H1 (cell line): Measurements from ENCODE around the gene CEP250. TPM values are rescaled to one million over a fixed set of nuclear protein-coding genes. Genes with fewer than 3 reads are reported as not detected.

Experiments
- CHD7 ChIP-seq: fragments of 300-600 bp; sonication (generic); IDR thresholded peaks from 2 replicates; pipeline ENCODE4 v1.7.1; 2012; ENCODE audit warnings: low read length, moderate library complexity, mild to moderate bottlenecking, inconsistent platforms; ENCODE audit not compliant: insufficient replicate concordance
- CTCF ChIP-seq, 3 experiments: IDR thresholded peaks; 1 replicate in 2 of 3; 2 replicates in 1 of 3; pipeline versions ENCODE4 v1.5.1 to v1.6.1; 2011; ENCODE audit warnings: low read length in 3 of 3, mild to moderate bottlenecking in 3 of 3, inconsistent platforms in 2 of 3, low read depth in 1 of 3, moderate library complexity in 1 of 3; ENCODE audit not compliant: insufficient read depth in 1 of 3; ENCODE audit errors: control extremely low read depth in 1 of 3
- EP300 ChIP-seq, 2 experiments: IDR thresholded peaks; 1 replicate in 1 of 2; 2 replicates in 1 of 2; pipeline ENCODE4 v1.6.1; 2011 to 2012; ENCODE audit warnings: low read depth in 2 of 2, low read length in 2 of 2, mild to moderate bottlenecking in 2 of 2, borderline replicate concordance in 1 of 2, inconsistent platforms in 1 of 2, moderate library complexity in 1 of 2
- FOSL1 ChIP-seq: IDR thresholded peaks from 2 replicates; pipeline ENCODE4 v1.6.1; 2011; ENCODE audit warnings: mild to moderate bottlenecking, low read depth, low read length, moderate library complexity; ENCODE audit not compliant: insufficient read depth
- HDAC6 ChIP-seq: IDR thresholded peaks from one replicate; pipeline ENCODE4 v1.7.1; 2012; ENCODE audit warnings: low read depth, mild to moderate bottlenecking, inconsistent platforms, low read length, moderate library complexity
- RBBP5 ChIP-seq: IDR thresholded peaks from 2 replicates; pipeline ENCODE4 v1.7.1; 2012; ENCODE audit warnings: low read depth, mild to moderate bottlenecking, inconsistent platforms, low read length, moderate library complexity, borderline replicate concordance
- SIRT6 ChIP-seq: IDR thresholded peaks from one replicate; pipeline ENCODE4 v1.7.1; 2012; ENCODE audit warnings: low read length, inconsistent platforms
- polyA plus RNA-seq, 7 experiments: library from polyadenylated mRNA; depleted of rRNA in 3 of 7; stranded (reverse) in 5 of 7; unstranded in 2 of 7; fragments of >200 nt in 5 of 7; fragments of 200-250 nt in 2 of 7; gene quantifications; 1 replicate in 5 of 7; 2 replicates in 1 of 7; 4 replicates in 1 of 7; pipeline versions ENCODE4 v1.2.1 to v1.2.3, GENCODE V29; 2011 to 2013; ENCODE audit warnings: missing spikeins in 2 of 7, mixed read lengths in 2 of 7
- total RNA-seq: library from RNA; stranded (reverse); fragmentation: NEBNext Ultra II Directional; extraction: Animal tissue kit (Norgen Biotek cat#: 25700); gene quantifications from 2 replicates; pipeline ENCODE4 v1.2.1, GENCODE V29; 2021

Gene CEP250
- total and polyA plus RNA-seq, 2 of the 8 experiments (the other 6 are each of a cell fraction or from before 2014, with no cell fraction given): 2.6 to 33.7 TPM

GRCh38 chr20:35461620-35462019, 6.2 kb downstream of the CEP250 start (continued):
- TF ChIP-seq FOSL1 (no peak), RBBP5 (no peak), HDAC6 (no peak), CTCF (IDR thresholded peaks at IDR 0.05; ENCODE audit: control extremely low read depth in 1 of 3, insufficient read depth in 1 of 3, low read depth in 1 of 3, low read length in 3 of 3) (no peak), CHD7 (no peak), SIRT6 (no peak), EP300 (IDR thresholded peaks at IDR 0.05; ENCODE audit: borderline replicate concordance in 1 of 2, low read depth in 2 of 2, low read length in 2 of 2) (no peak)
